GM12891 (cell line): Measurements from ENCODE around the gene NDUFB10.
A peak's percentile ranks its signal among the peaks of the same experiment; 100 is the strongest.

Source experiments
- DNase-seq: peaks from one replicate; pipeline ENCODE4 v3.0.0; 2011; ENCODE audit warnings: low spot score; ENCODE audit not compliant: insufficient read length
- FAIRE-seq: peaks from 2 replicates; lab custom pipeline; 2011; peaks lifted over from hg19 to GRCh38; lab: Jason Lieb, UNC
- PAX5 ChIP-seq: IDR thresholded peaks from 2 replicates; pipeline ENCODE4 v1.6.1; 2011; ENCODE audit warnings: low read length, moderate library complexity, mild to moderate bottlenecking; ENCODE audit not compliant: insufficient read depth, severe bottlenecking
- POLR2A ChIP-seq: IDR thresholded peaks from 2 replicates; pipeline ENCODE4 v1.6.1; 2011; ENCODE audit warnings: low read depth, low read length, control low read depth
- POLR2AphosphoS5 ChIP-seq: IDR thresholded peaks from 2 replicates; pipeline ENCODE4 v1.6.1; 2011; ENCODE audit warnings: low read depth, low read length, control low read depth
- POU2F2 ChIP-seq: IDR thresholded peaks from 2 replicates; pipeline ENCODE4 v1.6.1; 2011; ENCODE audit warnings: low read depth, mild to moderate bottlenecking, control low read depth, low read length, moderate library complexity
- SPI1 ChIP-seq: IDR thresholded peaks from 2 replicates; pipeline ENCODE4 v1.6.1; 2011; ENCODE audit warnings: low read depth, low read length, control low read depth
- TAF1 ChIP-seq: IDR thresholded peaks from 2 replicates; pipeline ENCODE4 v1.6.1; 2011; ENCODE audit warnings: low read depth, low read length, control low read depth

NDUFB10 gene

GRCh38 chr16:1977875-1978268 lies 18.5 kb downstream of the NDUFB10 start:
- DNase-seq = no peak
- no peak for FAIRE-seq
- TF ChIP-seq TAF1 (no peak), POU2F2 (no peak), POLR2AphosphoS5 (no peak), POLR2A (no peak), PAX5 (no peak), SPI1 (no peak)

- DNase-seq (no peak), FAIRE-seq (no peak)
- TF ChIP-seq SPI1 (no peak), POLR2AphosphoS5 (no peak), PAX5 (no peak), POLR2A (no peak), TAF1 (no peak), POU2F2 (no peak)
These were observed 19.3 kb downstream of the NDUFB10 start for GRCh38 chr16:1978476-1979120.

- DNase-seq (no peak), FAIRE-seq (no peak)
- no peak for TF ChIP-seq SPI1
- no peak for TF ChIP-seq PAX5
- no peak for TF ChIP-seq POLR2AphosphoS5
- no peak for TF ChIP-seq POLR2A
These were observed 20.1 kb downstream of the NDUFB10 start for GRCh38 chr16:1979271-1980029.

GRCh38 chr16:1980030-1980769 lies 20.9 kb downstream of the NDUFB10 start:
- TF ChIP-seq POLR2A (no peak), POLR2AphosphoS5 (no peak), SPI1 (no peak), POU2F2 (no peak), PAX5 (no peak), TAF1 (no peak)
- no peak for DNase-seq
- no peak for FAIRE-seq

- TF ChIP-seq POLR2AphosphoS5 = no peak
- TF ChIP-seq POLR2A = no peak
- TF ChIP-seq SPI1 = no peak
- no peak for TF ChIP-seq TAF1
- DNase-seq (no peak), FAIRE-seq (peak; percentile 38)
These were observed 21.4 kb downstream of the NDUFB10 start for GRCh38 chr16:1980770-1981087.

GRCh38 chr16:1981398-1981836 lies 22.1 kb downstream of the NDUFB10 start, which contains the start of gene NOXO1:
Gene NOXO1 (minus strand): TSS chr16:1981469. CDS start chr16:1981179, 290 bp downstream.
- no peak for TF ChIP-seq SPI1
- no peak for TF ChIP-seq POU2F2
- TF ChIP-seq PAX5 = no peak
- TF ChIP-seq POLR2AphosphoS5 = no peak
- no peak for TF ChIP-seq TAF1
- TF ChIP-seq POLR2A = no peak
- peak; percentile 78 for FAIRE-seq

GRCh38 chr16:1982013-1982433 lies 22.7 kb downstream of the NDUFB10 start:
- DNase-seq (no peak), FAIRE-seq (no peak)
- no peak for TF ChIP-seq POU2F2

More at GRCh38 chr16:1981398-1981836, 22.1 kb downstream of the NDUFB10 start, which contains the start of gene NOXO1:
- no peak for DNase-seq

GRCh38 chr16:1982991-1983543 lies 23.7 kb downstream of the NDUFB10 start:
- no peak for TF ChIP-seq SPI1
- no peak for TF ChIP-seq PAX5
- TF ChIP-seq POU2F2 = no peak
- no peak for TF ChIP-seq POLR2AphosphoS5
- TF ChIP-seq POLR2A = no peak
- no peak for TF ChIP-seq TAF1
- DNase-seq = no peak
- no peak for FAIRE-seq

- FAIRE-seq (peak; percentile 98), DNase-seq (peak; percentile 94)
- TF ChIP-seq TAF1 = peak; percentile 67
- no peak for TF ChIP-seq POU2F2
- TF ChIP-seq POLR2A = peak; percentile 68
- no peak for TF ChIP-seq SPI1
These were observed 24.4 kb downstream of the NDUFB10 start, which contains the start of gene GFER for GRCh38 chr16:1983544-1984346. Gene GFER (plus strand): TSS chr16:1984193. CDS start chr16:1984219, 26 bp downstream.
